ENCODE measurements around the gene UQCRH.
"Not testable (repeated sequence)": the region's sequence is repeated elsewhere in the genome, so short reads cannot be mapped to it uniquely, and the experiment has no call there.

UQCRH gene

DNA sequence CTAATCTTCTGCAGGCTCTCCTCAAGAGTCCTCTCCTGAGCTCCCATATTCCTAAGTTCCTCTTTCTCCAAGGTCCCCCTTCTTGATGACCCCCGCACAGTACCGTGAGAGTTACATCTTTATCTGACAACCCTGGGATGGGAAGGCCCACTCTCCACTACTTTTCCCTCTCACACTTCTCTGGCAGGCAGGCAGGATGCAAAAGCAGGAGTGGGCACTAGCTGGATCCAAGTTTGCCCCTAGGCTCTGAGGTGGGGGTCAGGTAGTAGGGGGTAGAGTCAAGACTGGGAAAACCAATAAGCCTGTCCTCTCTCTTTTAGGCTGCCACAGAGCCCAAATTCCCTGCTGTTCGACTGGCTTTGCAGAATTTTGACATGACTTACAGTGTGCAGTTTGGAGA, 41.0 kb downstream of the UQCRH start:
- H3K9me3 ChIP-seq (ENCODE audit: control insufficient read depth, insufficient read depth, low read length): no peaks in the 10 kb centered on the region
- peaks cover 20% of the 10 kb centered on the region; the same call in 1 of the 2 replicates for H3K36me3 ChIP-seq (ENCODE audit: control insufficient read depth, insufficient read depth, low read length)
- H3K27me3 ChIP-seq (ENCODE audit: control insufficient read depth, insufficient read depth, low read length): no peaks in the 10 kb centered on the region
- no CpG with 5 or more reads among the region's 3 CpGs for WGBS (ENCODE audit: insufficient coverage, insufficient read length)
- H3K4me1 ChIP-seq (ENCODE audit: control insufficient read depth, insufficient read depth, low read length): peaks cover 2% of the 10 kb centered on the region; the same call in 1 of the 2 replicates
- no peak overlapping the region for H3K4me3 ChIP-seq (ENCODE audit: low read length)
- H3K27ac ChIP-seq (ENCODE audit: low read length): no peak overlapping the region
- DNase-seq (ENCODE audit: low read depth, low spot score): no peak

DNA sequence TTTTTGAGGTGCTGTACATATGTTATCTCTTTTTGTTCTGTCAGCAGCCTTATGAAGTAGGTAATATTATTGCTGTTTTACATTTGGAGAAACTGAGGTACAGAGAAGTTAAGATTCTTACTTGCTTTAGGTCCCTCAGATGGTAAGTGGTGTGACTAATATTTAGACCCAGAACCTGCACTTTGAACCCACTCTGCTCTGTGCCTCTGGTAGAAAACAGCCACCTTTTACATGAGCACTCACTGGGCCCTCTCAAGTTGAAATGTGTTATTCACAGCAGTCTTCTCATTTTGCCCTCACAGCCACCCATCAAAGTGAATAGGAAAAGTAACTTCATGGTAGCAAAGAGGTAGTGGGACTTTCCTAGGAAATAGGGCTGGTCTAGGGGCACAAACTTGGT, 41.8 kb downstream of the UQCRH start:
- no peak for DNase-seq (ENCODE audit: low read depth, low spot score)
- Histone ChIP-seq H3K27me3 (ENCODE audit: control insufficient read depth, insufficient read depth, low read length) (no peaks in the 10 kb centered on the region), H3K4me3 (ENCODE audit: low read length) (no peak overlapping the region), H3K27ac (ENCODE audit: low read length) (no peak overlapping the region), H3K9me3 (ENCODE audit: control insufficient read depth, insufficient read depth, low read length) (no peaks in the 10 kb centered on the region), H3K4me1 (ENCODE audit: control insufficient read depth, insufficient read depth, low read length) (no peaks in the 10 kb centered on the region), H3K36me3 (ENCODE audit: control insufficient read depth, insufficient read depth, low read length) (peaks cover 25% of the 10 kb centered on the region; the same call in 1 of the 2 replicates)

DNA sequence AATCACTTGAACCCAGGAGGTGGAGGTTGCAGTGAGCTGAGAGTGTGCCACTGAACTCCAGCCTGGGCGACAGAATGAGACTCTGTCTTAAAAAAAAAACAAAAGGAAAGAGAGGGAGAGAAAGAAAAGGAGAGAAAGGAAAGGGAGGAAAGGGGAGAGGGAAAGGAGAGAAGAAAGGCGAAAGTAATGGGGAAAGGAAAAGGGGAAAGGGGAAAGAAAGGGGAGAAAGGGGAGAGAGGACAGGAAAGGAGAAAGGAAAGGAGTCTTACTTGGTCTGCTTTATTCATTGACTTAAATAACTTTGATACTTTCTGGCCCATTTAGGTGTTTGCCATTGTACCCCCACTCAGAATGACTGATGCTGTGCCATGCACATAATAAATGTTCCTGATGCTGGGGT, 48.9 kb downstream of the UQCRH start:
- no peak for DNase-seq (ENCODE audit: low read depth, low spot score)
- no CpG with 5 or more reads among the region's 2 CpGs for WGBS (ENCODE audit: insufficient coverage, insufficient read length)
- no peaks in the 10 kb centered on the region for H3K9me3 ChIP-seq (ENCODE audit: control insufficient read depth, insufficient read depth, low read length)
- no peak overlapping the region for H3K4me3 ChIP-seq (ENCODE audit: low read length)
- H3K27ac ChIP-seq (ENCODE audit: low read length): no peak overlapping the region
- H3K27me3 ChIP-seq (ENCODE audit: control insufficient read depth, insufficient read depth, low read length): no peaks in the 10 kb centered on the region
- H3K4me1 ChIP-seq (ENCODE audit: control insufficient read depth, insufficient read depth, low read length): no peaks in the 10 kb centered on the region
- peaks cover 18% of the 10 kb centered on the region; the same call in 1 of the 2 replicates for H3K36me3 ChIP-seq (ENCODE audit: control insufficient read depth, insufficient read depth, low read length)

DNA sequence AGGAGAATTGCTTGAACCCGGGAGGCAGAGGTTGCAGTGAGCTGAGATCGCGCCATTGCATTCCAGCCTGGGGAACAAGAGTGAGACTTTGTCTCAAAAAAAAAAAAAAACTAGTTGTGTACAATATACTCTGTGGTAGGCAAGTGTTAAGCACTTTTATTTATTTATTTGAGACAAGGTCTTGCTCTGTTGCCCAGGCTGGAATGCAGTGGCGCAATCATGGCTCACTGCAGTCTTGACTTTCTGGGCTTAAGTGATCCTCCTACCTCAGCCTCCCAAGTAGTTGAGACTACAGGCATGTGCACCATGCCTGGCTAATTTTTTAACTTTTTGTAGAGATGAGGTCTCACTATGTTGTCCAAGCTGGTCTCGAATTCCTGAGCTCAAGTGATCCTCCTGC, 52.4 kb downstream of the UQCRH start:
- H3K36me3 ChIP-seq (ENCODE audit: control insufficient read depth, insufficient read depth, low read length): peaks cover 11% of the 10 kb centered on the region; the same call in 1 of the 2 replicates
- H3K4me1 ChIP-seq (ENCODE audit: control insufficient read depth, insufficient read depth, low read length); DNase-seq (ENCODE audit: low read depth, low spot score); H3K27me3 ChIP-seq (ENCODE audit: control insufficient read depth, insufficient read depth, low read length); H3K9me3 ChIP-seq (ENCODE audit: control insufficient read depth, insufficient read depth, low read length); H3K4me3 ChIP-seq (ENCODE audit: low read length); H3K27ac ChIP-seq (ENCODE audit: low read length): not testable (repeated sequence)
- no CpG with 5 or more reads among the region's 5 CpGs for WGBS (ENCODE audit: insufficient coverage, insufficient read length)

DNA sequence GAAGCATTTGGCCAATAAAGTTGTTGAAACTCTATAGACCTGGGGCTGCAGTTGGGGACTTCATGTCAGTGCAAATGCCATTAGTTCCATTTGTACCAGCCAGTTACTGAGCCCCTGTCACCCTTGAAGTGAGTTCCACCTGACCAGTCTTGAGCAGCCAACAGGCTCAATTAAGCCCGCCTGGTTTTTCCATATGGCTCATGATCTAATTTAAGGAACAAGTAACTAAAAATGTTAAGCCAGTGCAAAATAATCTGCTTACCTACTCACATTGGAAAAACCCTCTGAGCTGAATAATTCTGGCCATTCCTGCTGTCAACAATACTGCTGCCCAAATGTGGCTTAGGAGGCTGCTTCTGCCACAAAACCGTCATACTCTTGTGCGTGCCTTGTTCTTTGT, 58.7 kb downstream of the UQCRH start:
- Histone ChIP-seq H3K4me1 (ENCODE audit: control insufficient read depth, insufficient read depth, low read length) (no peaks in the 10 kb centered on the region), H3K4me3 (ENCODE audit: low read length) (no peak overlapping the region), H3K27me3 (ENCODE audit: control insufficient read depth, insufficient read depth, low read length) (no peaks in the 10 kb centered on the region), H3K9me3 (ENCODE audit: control insufficient read depth, insufficient read depth, low read length) (no peaks in the 10 kb centered on the region), H3K36me3 (ENCODE audit: control insufficient read depth, insufficient read depth, low read length) (peaks cover 13% of the 10 kb centered on the region; the same call in 1 of the 2 replicates), H3K27ac (ENCODE audit: low read length) (no peak overlapping the region)
- DNase-seq (ENCODE audit: low read depth, low spot score): no peak
- WGBS (ENCODE audit: insufficient coverage, insufficient read length): no CpG with 5 or more reads among the region's 3 CpGs

DNA sequence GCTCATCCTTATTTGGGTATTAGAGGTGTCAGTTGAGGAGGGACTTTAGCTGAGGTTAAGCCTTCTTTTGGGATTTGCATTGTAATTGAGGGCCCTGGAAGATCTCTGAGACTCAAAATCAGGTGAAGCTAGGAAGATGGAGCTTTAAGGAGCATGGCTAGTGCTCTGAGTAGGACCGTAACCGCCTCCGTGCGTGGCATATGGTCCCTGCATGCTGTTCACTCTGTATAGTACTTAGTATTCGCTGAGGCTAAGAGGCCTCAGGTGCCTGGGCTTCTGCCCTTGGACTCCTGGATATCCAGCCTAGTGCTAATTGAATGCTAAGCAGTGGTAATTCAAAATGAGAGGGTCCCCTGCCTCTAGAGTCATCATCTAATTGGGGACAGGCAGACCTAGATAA, 59.6 kb downstream of the UQCRH start:
- Histone ChIP-seq H3K4me3 (ENCODE audit: low read length) (no peak overlapping the region), H3K27ac (ENCODE audit: low read length) (no peak overlapping the region), H3K9me3 (ENCODE audit: control insufficient read depth, insufficient read depth, low read length) (no peaks in the 10 kb centered on the region), H3K27me3 (ENCODE audit: control insufficient read depth, insufficient read depth, low read length) (no peaks in the 10 kb centered on the region), H3K4me1 (ENCODE audit: control insufficient read depth, insufficient read depth, low read length) (no peaks in the 10 kb centered on the region), H3K36me3 (ENCODE audit: control insufficient read depth, insufficient read depth, low read length) (peaks cover 13% of the 10 kb centered on the region; the same call in 1 of the 2 replicates)
- no peak for DNase-seq (ENCODE audit: low read depth, low spot score)
- WGBS (ENCODE audit: insufficient coverage, insufficient read length): no CpG with 5 or more reads among the region's 5 CpGs

DNA sequence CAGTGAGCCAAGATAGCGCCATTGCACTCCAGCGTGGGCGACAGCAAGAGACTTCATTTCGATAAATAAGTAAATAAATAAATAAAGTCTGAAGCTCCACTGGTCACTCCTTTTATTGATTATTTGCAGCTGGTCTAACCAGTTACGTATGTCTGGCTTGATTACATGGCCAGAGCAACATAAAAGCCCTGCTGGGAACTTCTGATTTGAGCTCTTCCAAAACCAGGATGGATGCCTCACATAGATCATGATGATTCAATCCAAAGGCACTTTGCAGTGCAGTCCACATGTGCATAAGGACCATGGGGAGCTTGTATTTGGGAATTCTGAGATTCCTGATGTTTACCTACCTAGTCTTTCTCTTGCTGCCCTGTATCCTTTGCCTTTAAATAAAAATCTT, 61.1 kb downstream of the UQCRH start:
- no peak overlapping the region for H3K27ac ChIP-seq (ENCODE audit: low read length)
- no peaks in the 10 kb centered on the region for H3K9me3 ChIP-seq (ENCODE audit: control insufficient read depth, insufficient read depth, low read length)
- peaks cover 13% of the 10 kb centered on the region; the same call in 1 of the 2 replicates for H3K36me3 ChIP-seq (ENCODE audit: control insufficient read depth, insufficient read depth, low read length)
- no peak for DNase-seq (ENCODE audit: low read depth, low spot score)
- H3K27me3 ChIP-seq (ENCODE audit: control insufficient read depth, insufficient read depth, low read length): no peaks in the 10 kb centered on the region
- H3K4me3 ChIP-seq (ENCODE audit: low read length): no peak overlapping the region
- H3K4me1 ChIP-seq (ENCODE audit: control insufficient read depth, insufficient read depth, low read length): no peaks in the 10 kb centered on the region
- no CpG with 5 or more reads among the region's 5 CpGs for WGBS (ENCODE audit: insufficient coverage, insufficient read length)

DNA sequence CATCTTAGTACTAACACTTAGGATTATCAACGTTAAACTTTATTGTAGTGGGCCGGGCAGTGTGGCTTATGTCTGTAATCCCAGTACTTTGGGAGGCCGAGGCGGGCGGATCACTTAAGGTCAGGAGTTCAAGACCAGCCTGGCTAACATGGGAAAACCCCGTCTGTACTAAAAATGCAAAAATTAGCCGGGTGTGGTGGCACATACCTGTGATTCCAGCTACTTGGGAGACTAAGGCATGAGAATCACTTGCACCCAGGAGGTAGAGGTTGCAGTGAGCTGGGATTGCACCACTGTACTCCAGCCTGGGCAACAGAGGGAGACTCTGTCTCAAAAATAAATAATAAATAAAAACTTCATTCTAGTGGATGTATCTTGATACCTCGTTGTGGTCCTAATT, 62.3 kb downstream of the UQCRH start:
- H3K4me3 ChIP-seq (ENCODE audit: low read length); H3K4me1 ChIP-seq (ENCODE audit: control insufficient read depth, insufficient read depth, low read length); H3K27me3 ChIP-seq (ENCODE audit: control insufficient read depth, insufficient read depth, low read length); DNase-seq (ENCODE audit: low read depth, low spot score); H3K27ac ChIP-seq (ENCODE audit: low read length); H3K36me3 ChIP-seq (ENCODE audit: control insufficient read depth, insufficient read depth, low read length); H3K9me3 ChIP-seq (ENCODE audit: control insufficient read depth, insufficient read depth, low read length): not testable (repeated sequence)
- WGBS (ENCODE audit: insufficient coverage, insufficient read length): no CpG with 5 or more reads among the region's 8 CpGs

Data from iPS DF 6.9 (cell line).